IPS-NIHi11 (cell line): Measurements from ENCODE around the gene COQ10B.
"Not testable (repeated sequence)": the region's sequence is repeated elsewhere in the genome, so short reads cannot be mapped to it uniquely, and the experiment has no call there.

Source experiments
- DNase-seq: peaks from one replicate; pipeline ENCODE4 v3.0.0; 2012; ENCODE audit warnings: mixed read lengths, low spot score

COQ10B gene

DNA sequence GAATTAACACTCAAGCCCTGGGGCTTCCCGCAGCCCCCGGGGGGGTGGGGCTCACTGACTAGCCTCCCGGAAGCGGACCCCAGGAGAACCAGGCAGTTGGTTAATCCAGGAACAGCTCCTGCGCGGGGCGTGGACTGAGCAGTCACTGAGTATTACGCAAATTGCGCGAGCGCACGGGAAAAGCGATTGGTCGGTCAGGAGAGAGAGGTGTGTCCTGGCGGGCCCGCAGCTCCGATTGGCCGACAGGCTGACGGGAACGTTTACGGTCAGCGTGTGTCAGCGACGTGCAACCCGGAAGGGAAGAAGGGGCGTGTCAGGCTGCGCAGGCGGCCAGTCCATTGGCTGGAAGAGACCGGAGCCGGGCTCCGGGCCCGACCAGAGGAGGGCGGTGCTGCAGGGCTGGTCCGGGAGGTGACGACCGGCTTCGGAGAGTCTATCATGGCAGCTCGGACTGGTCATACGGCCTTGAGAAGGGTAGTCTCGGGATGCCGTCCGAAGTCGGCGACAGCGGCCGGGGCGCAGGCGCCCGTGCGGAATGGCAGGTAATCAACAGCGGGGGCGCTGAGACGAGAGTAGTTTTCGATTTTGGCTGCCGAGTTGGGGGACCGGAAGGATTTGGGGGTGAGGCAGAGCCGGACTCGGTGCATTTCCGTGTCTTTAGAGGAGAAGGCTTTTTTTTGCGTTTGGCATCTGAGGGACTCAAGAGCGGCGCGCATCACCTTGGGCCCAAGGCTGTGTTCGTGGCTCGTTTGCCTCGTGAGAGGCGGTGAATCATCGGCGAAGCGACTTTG, at the start of gene COQ10B:
COQ10B (plus strand) TSS at position 430 of the 791 bp plus-strand sequence; CDS start at position 439, 9 bp downstream.
- peak; percentile 99 for DNase-seq

GRCh38 chr2:197405582-197405981, 47.8 kb upstream of the COQ10B start:
- DNase-seq: no peak

DNA sequence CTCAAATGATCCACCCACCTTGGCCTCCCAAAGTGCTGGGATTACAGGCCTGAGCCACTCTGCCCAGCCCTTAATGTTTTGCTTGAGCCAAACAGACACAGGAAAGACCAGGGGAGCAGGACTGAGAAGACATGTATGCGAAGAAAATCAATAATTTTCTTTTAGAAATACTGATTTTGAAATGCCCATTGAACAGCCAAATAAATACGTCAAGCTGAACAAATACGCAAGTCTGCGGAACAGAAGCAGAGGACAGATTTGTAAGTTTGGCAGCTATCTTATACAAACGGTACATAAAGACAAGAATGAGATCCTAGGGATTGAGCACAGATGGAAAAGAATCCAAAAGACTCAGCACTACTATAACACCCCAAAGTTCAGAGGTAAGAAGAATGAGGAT, 39.3 kb upstream of the COQ10B start:
- DNase-seq: no peak

DNA sequence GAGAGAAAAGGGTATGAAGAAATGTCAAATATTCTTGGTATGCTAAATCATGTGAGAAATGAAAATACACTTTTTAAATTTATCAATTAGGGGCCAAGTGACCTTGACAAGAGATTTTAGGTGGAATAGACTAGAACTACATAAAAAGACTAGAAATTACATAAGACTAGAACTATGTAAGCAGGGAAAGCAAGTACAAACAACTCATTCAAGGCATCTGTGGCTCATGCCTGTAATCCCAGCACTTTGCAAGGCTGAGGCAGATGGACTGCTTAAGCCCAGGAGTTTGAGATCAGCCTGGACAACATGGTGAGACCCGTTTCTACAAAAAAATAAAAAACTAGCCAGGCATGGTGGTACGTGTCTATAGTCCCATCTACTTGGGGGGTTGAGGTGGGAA, 38.8 kb upstream of the COQ10B start:
- no peak for DNase-seq

DNA sequence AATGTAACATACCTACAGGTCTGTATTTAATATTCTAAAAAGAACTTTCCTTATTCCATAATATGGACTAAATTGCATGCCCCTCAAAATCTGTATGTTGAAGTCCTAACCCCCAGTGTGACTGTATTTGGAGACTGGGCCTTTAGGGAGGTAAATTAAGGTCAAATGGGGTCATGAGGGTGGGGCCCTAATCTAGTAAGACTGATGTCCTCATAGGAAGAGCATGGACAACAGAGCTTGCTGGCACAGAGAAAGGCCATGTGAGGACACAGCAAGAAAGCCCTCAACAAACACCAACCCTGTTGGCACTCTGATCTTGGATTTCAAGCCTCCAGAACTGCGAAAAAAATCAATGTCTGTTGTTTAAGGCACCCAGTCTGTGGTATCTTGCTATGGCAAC, 37.1 kb upstream of the COQ10B start:
- DNase-seq: no peak

GRCh38 chr2:197419438-197419837, 33.9 kb upstream of the COQ10B start:
- DNase-seq: no peak

- no peak for DNase-seq
Observed at GRCh38 chr2:197423307-197423706, 30.0 kb upstream of the COQ10B start.

DNA sequence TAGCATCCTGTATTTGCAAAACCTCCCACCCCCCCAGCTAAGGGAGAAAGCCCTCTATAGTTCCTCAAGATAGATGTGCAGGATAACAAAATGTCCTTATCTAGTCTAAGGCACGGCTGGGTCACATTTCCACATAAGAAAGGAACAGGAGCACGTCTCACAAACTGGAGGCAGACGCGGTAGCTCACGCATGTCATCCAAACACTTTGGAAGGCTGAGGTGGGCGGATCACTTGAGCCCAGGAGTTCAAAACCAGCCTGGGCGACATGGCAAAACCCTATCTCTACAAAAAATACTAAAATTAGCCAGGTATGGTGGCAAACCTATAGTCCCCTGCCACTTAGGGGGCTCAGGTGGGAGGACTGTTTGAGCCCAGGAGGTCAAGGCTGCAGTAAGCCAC, 27.8 kb upstream of the COQ10B start:
- no peak for DNase-seq

DNA sequence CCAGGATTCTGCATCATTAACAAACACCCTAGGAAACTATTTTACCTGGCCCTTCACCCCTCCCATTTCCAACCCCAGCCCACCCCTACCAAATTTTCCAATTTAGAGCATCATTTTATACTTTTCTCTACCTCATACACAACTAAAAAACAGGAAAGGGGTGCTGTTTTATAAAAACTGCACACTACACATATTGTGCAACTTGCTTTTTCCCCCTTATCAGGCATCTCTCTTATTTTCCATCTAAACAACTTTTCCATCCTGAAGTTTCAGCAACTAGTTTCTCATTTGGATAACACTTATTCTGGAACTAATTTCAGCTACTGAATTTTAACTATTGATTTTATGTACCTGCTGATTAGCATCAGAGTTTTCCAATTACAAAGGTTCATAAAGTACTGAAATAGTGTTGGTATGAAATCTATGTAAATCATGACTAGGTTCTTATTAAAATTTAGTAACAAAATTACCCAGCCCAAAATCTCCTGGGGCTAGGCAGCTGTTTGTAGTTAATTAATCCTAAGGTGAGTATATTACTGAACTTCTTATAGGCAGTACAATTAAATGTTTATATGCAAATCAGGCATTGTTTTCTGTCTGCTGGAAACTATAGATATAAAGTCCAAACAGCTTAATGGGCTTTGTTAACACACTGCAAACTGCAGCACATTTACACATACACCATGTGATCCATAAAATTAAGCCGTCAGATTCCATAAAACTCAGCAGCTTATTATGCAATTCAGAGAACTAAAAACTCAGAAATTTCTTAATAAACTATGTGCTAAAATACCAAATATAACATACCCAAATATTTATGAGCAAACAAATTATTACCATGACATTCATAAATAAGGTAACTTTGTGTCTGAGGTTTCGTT, 26.4 kb upstream of the COQ10B start:
- no peak for DNase-seq

GRCh38 chr2:197427986-197428385, 25.4 kb upstream of the COQ10B start:
- no peak for DNase-seq

GRCh38 chr2:197431858-197432257, 21.5 kb upstream of the COQ10B start:
- DNase-seq: no peak

- not testable (repeated sequence) for DNase-seq
Observed at GRCh38 chr2:197432527-197432926, 20.8 kb upstream of the COQ10B start.

GRCh38 chr2:197433780-197434438, 19.4 kb upstream of the COQ10B start:
- no peak for DNase-seq

DNA sequence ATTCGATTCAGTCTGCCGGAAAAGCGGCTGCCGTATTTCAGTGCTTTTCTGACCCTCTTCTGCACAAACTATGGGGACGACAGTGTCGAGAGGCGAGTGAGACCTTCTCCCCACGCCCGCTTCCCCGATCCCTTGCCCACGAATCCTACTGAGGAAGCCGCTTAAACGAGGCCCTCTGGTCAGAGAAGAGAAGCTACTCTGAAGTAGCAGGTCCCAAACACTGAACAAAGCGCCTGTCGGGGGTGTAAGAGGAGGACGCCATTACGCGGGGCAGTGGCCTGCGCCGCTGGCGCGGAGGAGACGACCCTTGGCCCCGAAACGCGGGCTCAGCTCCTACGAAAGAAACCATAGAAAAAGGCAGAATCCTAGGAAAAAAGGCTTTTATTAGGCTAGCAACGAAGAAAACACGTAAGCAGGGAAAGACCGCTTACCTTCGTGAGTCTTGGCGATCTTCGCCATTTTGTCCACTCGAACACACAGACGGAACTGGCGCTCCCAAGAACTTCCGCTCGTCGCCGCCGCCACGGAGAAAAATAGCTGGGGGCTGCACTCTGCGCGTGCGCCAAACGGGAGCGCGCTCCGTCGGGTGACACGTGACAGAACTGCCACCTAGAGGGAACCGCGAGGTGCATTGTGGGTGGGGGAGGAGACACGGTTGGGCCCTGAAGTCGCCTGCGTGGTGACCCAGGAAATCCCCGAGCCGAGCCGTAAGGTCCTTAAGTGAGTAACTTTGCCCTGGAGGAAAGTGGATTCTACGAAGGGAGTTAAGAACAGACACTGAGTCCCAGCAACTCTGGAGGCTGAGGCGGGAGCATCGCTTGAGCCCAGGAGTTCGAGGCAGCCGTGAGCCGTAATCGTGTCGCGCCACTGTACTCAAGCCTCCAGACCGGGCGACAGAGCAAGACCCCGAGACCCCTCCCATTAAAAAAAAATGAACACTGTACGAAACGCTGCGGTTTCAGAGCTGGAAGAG, 18.5 kb upstream of the COQ10B start, which contains the start of gene SF3B1:
SF3B1 (minus strand) TSS at position 488 of the 973 bp plus-strand sequence; CDS start at position 459, 29 bp downstream.
- peak; percentile 96 for DNase-seq

GRCh38 chr2:197435598-197436420, 17.5 kb upstream of the COQ10B start:
- no peak for DNase-seq

DNA sequence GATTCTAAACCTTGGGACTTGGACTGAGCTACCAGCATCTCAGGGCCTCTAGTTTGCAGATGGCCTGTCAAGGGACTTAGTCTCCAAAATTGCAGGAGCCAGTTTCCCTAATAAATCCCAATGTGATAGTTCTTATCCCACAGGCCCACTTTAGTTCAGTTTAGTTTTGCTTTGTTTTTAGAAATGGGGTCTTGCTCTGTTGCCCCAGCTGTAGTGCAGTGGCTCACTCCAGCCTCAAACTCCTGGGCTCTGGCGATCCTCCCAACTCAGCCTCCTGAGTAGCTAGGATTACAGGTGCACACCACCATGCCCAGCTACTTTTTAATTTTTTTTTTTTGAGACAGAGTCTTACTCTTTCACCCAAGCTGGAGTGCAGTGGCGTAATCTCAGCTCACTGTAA, 16.0 kb upstream of the COQ10B start:
- no peak for DNase-seq

DNA sequence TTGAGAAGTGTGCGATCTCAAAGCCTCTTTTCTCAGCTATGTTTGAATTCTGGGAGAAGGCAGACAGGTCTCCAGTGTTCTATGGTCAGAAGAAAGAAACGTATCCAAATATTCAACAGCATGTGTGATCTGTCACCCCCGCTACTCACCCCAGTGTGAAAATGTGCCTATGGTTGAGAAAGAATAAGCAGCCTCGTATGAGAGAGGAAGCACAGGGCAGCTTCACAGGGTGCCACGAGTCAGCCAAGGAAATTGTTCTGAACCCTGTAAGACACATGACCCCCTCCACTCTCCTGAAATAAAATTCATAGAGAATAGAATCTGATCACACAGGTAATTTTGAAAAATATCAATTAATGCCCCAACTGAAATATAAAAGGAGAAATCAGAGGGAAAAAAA, 10.5 kb upstream of the COQ10B start:
- no peak for DNase-seq

DNA sequence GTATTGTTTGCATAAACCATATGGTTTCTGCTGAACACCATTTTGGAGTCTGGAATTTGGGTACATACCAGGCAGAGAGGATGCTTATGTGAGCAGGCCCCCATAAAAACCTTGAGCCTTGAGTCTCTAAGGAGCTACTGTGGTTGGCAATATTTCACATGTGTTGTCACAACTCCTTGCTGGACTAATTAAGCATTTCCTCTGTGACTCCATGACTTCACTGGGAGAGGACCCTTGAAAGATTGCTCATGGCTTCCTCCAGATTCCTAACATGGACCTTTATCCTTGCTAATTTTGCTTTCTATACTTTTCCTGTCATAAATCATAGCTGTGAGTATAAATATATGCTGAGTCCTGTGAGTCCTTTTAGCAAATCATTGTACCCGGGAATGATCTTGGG, 7.6 kb upstream of the COQ10B start:
- DNase-seq: no peak

DNA sequence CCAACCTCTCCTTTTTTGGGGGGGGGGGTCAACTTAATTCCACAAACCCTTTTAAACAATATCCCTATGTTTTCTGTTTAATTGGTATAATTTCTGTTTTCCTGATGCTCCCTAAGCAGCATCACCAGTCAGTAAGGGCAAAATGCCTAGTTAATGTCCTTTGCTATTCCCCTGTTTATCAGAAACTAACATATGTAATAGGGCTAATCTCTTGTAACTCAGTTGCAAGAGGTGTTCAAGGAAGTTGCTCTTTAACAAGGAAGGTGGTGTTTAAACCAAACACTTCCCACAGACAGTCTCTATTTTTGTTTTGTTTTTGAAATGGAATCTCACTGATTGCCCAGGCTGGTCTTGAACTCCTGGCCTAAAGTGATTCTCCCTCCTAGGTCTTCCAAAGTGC, 6.5 kb upstream of the COQ10B start:
- DNase-seq: no peak

- DNase-seq: no peak
Observed at GRCh38 chr2:197450465-197450864, 2.9 kb upstream of the COQ10B start.
